IPS-NIHi7 (cell line): ENCODE measurements around the gene ABCC8.

ENCODE experiments used
- DNase-seq: peaks from one replicate; pipeline ENCODE4 v3.0.0; 2012; ENCODE audit warnings: mixed read lengths; ENCODE audit errors: extremely low spot score

The ABCC8 gene

DNA sequence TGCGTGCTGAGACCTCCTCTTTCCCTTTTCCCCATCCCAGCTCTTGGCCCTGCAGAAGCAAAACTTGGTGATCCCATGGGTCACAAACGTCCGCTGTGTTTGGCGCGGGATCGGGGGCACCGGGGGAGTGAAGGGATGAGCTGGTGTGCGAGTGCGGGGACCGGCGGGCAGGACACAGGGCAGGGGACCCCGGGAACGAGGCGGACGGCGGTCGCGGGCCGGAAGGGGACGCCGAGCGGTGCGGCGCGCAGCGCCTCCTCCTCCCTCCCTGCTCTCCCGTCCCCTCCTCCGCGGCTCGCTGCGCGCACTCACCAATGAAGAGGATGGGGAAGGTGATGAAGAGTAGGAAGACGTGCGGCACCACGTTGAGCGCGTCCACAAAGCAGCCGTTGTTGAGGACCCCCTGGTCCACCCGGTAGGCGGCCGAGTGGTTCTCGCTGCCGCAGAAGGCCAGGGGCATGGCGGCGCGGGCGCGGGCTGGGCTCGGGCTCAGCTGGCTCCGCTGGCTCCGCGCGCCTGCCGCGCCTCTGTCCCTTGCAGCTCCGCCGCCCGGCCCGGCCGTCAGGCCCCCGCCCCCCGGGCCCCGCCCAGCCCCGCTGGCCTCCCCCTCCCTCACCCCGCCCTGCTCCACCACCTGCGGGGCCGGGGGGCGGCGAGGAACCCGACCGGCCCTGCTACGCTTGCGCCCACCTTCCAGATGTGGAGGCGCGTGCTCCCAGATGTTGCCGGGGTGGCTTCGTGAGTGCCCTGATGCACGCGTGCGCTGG is at the start of gene ABCC8:
Gene ABCC8 (minus strand): TSS at position 529 of the 767 bp plus-strand sequence. CDS start 69 bp downstream, at position 460.
- peak; percentile 67 for DNase-seq

DNA sequence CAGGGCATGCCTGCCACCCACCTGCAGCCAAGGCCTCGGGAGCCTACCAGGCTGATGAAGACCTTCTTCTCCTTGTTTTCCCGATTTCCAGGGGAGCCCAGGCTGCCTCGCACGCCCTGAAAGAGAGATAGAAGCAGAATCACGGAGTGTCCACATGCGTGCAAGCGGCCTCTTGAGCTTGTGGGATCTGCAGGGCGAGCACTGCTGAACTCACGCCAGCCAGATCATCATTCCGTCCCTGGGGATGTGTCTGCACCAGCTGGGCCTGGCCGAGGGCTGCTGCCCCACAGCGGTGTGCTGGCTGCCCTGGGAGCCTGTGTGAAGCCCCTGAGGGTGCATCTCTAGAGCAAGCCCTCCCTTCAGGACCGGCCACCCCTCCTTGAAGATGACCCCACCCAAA is 49.7 kb upstream of the ABCC8 start:
- DNase-seq: no peak

GRCh38 chr11:17525570-17525969 is 48.9 kb upstream of the ABCC8 start:
- no peak for DNase-seq

DNA sequence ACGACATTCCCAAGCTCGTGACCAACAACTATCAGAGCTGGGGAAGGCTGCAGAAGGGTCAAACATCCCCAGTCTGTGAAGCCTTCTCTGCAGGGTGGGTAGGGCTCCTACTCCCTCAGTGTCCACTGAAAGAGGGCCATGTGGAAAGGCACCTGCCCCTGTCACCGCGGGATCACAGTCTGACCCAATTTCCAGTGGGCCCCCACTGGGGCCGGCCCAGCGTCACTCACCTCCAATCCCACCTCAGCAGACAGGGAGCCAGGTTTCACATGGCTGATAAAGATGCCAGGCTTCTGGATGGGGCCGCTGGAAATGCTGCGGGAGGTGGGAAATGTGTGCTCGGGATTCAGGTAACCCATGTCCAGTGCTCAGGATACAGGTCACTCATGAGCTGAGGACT is 47.6 kb upstream of the ABCC8 start:
- DNase-seq: no peak

GRCh38 chr11:17522655-17523054 is 46.0 kb upstream of the ABCC8 start:
- DNase-seq: no peak

GRCh38 chr11:17521106-17521900 is 44.7 kb upstream of the ABCC8 start:
- no peak for DNase-seq

DNA sequence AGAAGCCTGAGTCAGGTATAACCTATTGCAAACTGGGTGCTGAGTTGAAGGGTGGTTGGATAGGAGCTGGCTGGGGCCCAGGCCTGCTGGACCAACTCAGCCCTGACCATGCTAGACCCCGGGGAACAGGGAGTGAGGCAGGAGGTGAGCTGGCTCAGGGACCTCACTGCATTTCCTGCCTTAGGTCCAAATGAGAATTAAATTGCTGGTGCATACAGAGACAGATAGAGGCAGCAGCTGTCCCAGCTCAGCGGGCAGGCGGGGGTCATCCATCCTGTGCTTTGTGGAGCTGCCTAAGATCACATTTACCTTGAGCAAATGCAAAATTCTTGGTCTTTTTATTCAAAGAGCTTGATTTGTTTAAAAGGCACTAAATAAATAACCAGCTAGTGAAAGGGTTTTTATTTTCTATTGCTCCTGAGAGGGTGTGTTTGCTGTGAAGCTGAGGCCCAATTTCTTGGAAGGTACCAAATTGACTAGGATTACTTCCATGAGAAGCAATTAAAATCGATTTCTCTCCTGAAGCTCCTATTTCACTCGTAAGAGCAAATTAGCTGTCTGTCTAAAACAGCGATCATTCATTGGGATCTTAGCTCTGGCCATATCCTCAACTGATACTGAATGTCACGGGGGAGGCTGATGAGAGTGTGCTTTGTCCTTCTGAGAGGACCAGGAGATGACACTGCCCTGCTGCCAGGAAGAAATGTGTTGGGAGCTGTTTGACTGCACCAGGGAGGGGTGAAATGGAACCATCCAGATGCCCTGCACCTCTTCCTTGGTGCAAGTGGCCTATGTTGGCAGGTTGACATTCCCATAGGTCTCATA is 42.6 kb upstream of the ABCC8 start:
- peak; percentile 41 for DNase-seq

GRCh38 chr11:17518366-17518765 is 41.7 kb upstream of the ABCC8 start:
- DNase-seq: no peak

DNA sequence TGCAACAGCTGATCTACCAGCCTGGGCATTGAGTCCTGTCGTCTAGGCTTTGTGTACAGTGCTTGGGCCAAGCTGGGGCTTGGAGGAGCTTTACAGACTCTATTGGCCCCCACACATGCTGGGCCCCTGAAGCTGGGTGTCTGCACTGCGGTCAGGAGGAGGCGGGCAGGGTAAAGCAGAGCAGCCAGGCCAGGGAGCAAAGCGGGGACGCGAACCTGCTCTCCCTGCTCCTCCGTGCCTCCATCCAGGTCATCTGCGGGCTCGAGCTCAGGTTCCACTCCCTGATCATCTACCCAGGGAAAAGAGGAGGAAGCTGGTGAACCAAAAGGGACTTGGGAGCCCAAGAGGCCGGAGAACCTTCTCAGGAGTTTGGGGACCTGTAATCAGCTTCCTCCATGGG is 40.5 kb upstream of the ABCC8 start:
- DNase-seq: no peak

DNA sequence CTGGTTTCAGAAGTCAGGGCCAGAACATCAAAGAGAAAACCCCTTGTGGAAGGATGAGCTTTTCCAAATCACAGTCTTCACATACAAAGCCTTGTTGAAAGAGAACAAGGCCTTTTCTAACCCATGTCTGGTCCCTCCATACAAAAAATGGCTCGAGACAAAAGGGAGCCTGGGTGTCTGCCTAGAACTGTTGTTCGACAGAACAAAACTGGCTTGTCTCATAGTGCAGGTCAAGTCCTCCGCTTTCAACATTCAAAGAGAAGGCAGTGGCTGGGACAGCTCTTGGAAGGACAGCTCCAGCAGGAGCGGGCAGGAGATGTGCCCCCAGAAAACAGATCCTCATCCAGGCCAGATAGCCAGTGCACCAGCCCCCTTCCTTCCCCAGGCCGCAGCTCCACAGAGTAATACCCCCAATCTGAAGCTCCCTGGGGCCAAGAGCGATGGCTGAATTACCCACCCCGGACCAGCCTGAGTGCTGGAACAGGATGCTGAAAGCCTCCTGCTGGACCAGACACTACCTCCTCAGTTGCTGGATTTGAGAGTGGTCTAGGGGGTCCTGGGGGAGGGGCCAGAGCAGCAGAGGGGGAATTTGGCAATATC is 40.0 kb upstream of the ABCC8 start:
- no peak for DNase-seq

GRCh38 chr11:17515443-17516176 is 39.0 kb upstream of the ABCC8 start:
- DNase-seq: no peak

- DNase-seq: no peak
Observed at GRCh38 chr11:17514476-17514875, 37.8 kb upstream of the ABCC8 start.

DNA sequence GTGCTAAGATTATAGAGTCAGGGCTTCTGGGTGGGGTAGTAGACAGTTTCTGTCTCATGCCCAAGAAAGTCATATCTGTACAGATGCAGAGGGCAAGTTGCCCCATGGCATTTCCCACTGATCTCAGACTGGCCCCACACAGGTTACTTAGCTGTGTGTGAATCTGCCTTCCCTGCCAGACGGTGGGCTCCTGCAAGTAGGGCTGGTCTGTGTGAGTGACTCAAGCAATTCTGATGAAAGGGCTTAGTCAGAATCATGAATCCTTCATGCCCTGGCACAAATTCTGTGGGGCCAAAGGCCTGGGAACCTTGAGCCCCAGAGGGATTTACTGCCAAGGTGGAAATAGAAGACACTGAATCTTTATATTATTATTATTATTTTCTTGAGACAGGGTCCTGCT is 37.2 kb upstream of the ABCC8 start:
- no peak for DNase-seq

DNA sequence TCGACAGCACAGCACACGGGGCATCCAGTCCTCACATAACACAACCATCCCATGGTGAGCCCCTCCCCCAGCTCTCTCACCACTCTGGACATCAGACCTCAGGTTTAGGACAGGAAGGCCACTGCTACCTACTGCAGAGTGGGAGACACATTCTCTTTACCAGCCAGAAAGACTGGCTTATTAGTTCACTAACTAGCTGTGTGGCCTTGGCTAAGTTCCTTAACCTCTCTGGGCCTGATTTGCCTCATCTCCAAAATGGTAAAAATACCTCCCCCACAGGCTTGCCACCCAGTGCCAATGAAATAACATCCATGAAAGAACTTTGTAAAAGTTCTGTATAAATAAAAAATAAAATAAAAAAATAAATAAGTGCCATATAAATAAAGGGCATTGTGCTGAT is 35.5 kb upstream of the ABCC8 start:
- no peak for DNase-seq

GRCh38 chr11:17511571-17511970 is 34.9 kb upstream of the ABCC8 start:
- no peak for DNase-seq

DNA sequence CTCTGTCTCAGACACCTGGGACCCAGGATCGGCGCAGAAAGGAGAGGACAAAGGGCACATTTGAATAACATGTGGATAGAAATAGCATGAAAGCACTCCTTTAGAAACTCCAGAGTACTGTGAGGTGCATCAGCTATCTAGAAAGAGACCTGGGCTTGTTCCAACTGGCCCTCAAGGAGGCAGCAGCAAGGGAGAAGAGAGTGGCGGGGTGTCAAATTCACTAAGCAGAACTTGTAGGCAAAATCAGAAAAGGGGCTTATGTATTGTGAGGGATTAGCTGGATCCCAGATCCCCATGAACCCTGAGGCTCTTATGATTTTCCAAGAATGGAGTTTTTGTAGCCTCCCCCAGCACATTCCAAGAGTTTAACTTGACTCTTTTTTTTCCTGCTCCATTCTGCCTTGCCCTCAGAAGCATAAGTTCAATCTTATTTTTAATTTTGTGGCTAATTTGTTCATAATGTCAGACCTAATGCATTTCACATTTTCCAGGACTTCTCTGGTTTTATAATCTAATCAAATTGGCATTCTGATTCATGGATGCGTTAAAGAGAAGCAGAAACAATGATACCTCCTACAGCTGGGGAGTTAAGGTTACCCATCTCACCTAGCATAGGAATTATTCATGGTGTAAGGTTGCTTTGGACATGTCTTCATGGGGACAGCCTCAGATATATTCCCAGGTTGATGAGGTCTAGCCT is 34.0 kb upstream of the ABCC8 start:
- DNase-seq: no peak

- DNase-seq: no peak
Observed at GRCh38 chr11:17508791-17509190, 32.1 kb upstream of the ABCC8 start.

DNA sequence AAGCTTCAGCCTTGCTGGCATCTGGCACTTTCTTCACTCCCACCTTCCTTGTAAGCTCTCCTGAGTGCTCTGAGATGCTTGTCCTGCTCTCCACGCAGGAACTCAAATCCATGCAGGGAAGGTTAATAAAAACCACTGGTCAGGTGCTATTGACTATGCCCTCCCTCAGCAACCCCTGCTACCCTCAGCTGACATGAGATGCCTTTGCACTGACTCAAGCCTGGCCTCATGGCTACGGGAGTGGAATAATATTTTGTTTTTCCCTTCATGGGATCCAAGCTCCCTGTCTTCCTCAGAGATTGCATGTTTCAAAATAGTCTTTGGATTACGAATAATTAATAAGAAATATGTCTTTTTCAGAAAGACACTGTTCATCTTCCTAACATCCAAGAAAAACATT is 31.7 kb upstream of the ABCC8 start:
- no peak for DNase-seq

DNA sequence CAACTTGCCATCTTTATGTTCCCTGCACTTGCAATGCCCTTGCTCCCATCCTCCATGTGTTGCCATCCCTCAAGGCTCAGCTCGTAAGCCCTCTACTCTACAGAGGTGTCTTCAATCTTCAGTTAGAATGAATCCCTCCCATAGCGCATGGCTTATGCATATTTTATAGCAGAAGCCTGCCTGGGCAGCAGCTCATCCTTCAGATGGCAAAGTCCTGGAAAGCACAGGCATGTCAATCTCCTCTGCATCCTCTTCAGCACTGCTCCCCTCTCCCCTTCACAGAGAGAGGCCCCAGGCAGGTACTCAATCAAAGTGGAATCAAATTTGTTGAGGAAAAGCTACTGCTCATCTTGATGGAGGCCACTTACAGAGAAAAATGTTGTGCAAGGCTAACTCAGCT is 31.1 kb upstream of the ABCC8 start:
- no peak for DNase-seq

DNA sequence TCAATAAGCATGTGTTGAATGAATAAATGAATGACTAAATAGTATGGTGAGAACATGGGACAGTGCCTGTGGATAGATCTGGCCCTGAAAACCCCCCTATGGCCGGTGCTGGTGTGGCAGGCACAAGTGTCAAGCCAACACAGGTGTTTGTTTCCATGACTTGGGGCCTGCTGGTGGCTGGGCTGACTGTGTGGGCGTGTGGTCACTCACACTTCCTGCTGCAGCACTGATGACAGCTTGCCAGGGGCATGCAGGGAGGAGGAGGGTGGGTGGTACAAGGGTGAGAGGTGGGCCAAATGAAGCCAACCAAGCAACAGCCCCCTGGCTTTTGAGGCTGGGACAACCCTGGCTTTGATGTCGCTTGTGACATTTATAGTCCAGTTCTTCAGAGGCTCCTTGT is 30.3 kb upstream of the ABCC8 start:
- DNase-seq: peak; percentile 32

- no peak for DNase-seq
Observed at GRCh38 chr11:17506314-17506713, 29.7 kb upstream of the ABCC8 start.
